ENCODE measurements around the gene CENPK.

The CENPK gene

GRCh38 chr5:65481171-65481581 lies 81.8 kb downstream of the CENPK start:
- in situ Hi-C loops (cut with MboI; ENCODE audit: low sequenced_read_pairs, unreplicated experiment) = loop anchor here (5.0 to 25.0 kb wide), 3 partner anchors 526 to 844 kb away; no protein-coding TSS in a partner anchor
- DNase-seq (ENCODE audit: low spot score) = no peak

GRCh38 chr5:65480306-65480865 lies 82.6 kb downstream of the CENPK start:
- in situ Hi-C loops (cut with MboI; ENCODE audit: low sequenced_read_pairs, unreplicated experiment) = loop anchor here (5.0 to 25.0 kb wide), 3 partner anchors 526 to 843 kb away; no protein-coding TSS in a partner anchor
- no peak for TF ChIP-seq CTCF (IDR thresholded peaks at IDR 0.05; ENCODE audit: borderline replicate concordance, control extremely low read depth, extremely low read depth, insufficient read depth, missing control alignments)
- DNase-seq (ENCODE audit: low spot score) = no peak

More at GRCh38 chr5:65481171-65481581, 81.8 kb downstream of the CENPK start:
- TF ChIP-seq CTCF (IDR thresholded peaks at IDR 0.05; ENCODE audit: borderline replicate concordance, control extremely low read depth, extremely low read depth, insufficient read depth, missing control alignments) = no peak

GRCh38 chr5:65479527-65479926 lies 83.4 kb downstream of the CENPK start:
- DNase-seq (ENCODE audit: low spot score) = no peak
- in situ Hi-C loops (cut with MboI; ENCODE audit: low sequenced_read_pairs, unreplicated experiment) = loop anchor here (10.0 to 25.0 kb wide), 2 partner anchors 385 to 842 kb away; no protein-coding TSS in a partner anchor
- TF ChIP-seq CTCF (IDR thresholded peaks at IDR 0.05; ENCODE audit: borderline replicate concordance, control extremely low read depth, extremely low read depth, insufficient read depth, missing control alignments) = no peak

- in situ Hi-C loops (cut with MboI; ENCODE audit: low sequenced_read_pairs, unreplicated experiment) = loop anchor here (10.0 to 25.0 kb wide), 2 partner anchors 384 to 841 kb away; no protein-coding TSS in a partner anchor
- TF ChIP-seq CTCF (IDR thresholded peaks at IDR 0.05; ENCODE audit: borderline replicate concordance, control extremely low read depth, extremely low read depth, insufficient read depth, missing control alignments) = no peak
- no peak for DNase-seq (ENCODE audit: low spot score)
Observed at GRCh38 chr5:65478336-65478735, 84.6 kb downstream of the CENPK start.

GRCh38 chr5:65475895-65476294 lies 87.1 kb downstream of the CENPK start:
- no peak for TF ChIP-seq CTCF (IDR thresholded peaks at IDR 0.05; ENCODE audit: borderline replicate concordance, control extremely low read depth, extremely low read depth, insufficient read depth, missing control alignments)
- in situ Hi-C loops (cut with MboI; ENCODE audit: low sequenced_read_pairs, unreplicated experiment) = loop anchor here (10.0 to 25.0 kb wide), 2 partner anchors 381 to 839 kb away; no protein-coding TSS in a partner anchor

GRCh38 chr5:65475336-65475735 lies 87.6 kb downstream of the CENPK start:
- DNase-seq (ENCODE audit: low spot score) = no peak
- in situ Hi-C loops (cut with MboI; ENCODE audit: low sequenced_read_pairs, unreplicated experiment) = loop anchor here (10.0 to 25.0 kb wide), 2 partner anchors 381 to 838 kb away; no protein-coding TSS in a partner anchor
- no peak for TF ChIP-seq CTCF (IDR thresholded peaks at IDR 0.05; ENCODE audit: borderline replicate concordance, control extremely low read depth, extremely low read depth, insufficient read depth, missing control alignments)

More at GRCh38 chr5:65475895-65476294, 87.1 kb downstream of the CENPK start:
- no peak for DNase-seq (ENCODE audit: low spot score)
